ENCODE measurements around the gene TTLL5. TPM values are rescaled to one million over a fixed set of nuclear protein-coding genes. Genes with fewer than 3 reads are reported as not detected.

The TTLL5 gene
- total RNA-seq, 1 donor from 2014 or later, result 39.6 TPM

DNA sequence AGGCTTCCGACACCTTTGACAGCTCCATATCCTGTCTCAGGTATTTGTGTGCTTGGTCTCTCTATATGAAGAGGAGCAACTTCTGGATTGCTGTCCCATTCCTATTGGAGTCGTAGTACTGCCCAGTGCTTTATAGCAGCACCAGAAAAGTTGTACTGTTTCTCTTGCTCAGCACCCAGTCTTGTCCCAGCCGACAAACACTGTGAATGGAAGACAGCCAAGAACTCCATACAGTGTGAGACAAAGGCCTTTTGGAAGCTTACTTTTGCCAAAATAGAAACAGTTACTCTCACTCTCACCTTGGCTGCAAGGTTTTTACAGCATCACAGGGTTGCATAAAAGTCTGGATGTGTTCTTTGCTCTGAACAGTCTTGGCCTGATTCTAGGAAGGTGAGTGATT is 215.5 kb downstream of the TTLL5 start:
- no peak overlapping the region for H3K4me3 ChIP-seq (ENCODE audit: low read depth, low read length)
- TF ChIP-seq, protein P1, sequence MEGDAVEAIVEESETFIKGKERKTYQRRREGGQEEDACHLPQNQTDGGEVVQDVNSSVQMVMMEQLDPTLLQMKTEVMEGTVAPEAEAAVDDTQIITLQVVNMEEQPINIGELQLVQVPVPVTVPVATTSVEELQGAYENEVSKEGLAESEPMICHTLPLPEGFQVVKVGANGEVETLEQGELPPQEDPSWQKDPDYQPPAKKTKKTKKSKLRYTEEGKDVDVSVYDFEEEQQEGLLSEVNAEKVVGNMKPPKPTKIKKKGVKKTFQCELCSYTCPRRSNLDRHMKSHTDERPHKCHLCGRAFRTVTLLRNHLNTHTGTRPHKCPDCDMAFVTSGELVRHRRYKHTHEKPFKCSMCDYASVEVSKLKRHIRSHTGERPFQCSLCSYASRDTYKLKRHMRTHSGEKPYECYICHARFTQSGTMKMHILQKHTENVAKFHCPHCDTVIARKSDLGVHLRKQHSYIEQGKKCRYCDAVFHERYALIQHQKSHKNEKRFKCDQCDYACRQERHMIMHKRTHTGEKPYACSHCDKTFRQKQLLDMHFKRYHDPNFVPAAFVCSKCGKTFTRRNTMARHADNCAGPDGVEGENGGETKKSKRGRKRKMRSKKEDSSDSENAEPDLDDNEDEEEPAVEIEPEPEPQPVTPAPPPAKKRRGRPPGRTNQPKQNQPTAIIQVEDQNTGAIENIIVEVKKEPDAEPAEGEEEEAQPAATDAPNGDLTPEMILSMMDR (conservative IDR thresholded peaks at IDR 0.05; ENCODE audit: low read depth, low read length), result no peak
- no peak for DNase-seq (ENCODE audit: low read depth)

DNA sequence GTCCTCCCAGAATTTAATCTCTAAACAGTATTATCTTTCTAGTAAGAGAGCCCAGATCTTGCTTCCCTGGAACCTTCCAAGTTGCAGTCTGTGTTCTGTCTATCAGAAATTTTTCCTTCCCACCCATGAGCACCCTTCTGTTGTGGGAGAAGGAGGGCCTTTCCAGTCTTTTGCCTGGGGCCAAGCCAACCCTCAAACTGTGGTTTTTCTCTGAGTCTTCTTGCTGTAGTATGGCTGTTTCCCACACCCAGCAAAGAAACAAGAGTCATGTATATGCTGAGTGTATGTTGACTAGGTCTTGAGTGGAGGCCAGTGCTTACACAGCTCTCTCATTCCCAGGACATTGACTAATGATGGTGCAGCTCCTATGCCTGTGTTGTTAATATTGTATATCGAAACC is 216.2 kb downstream of the TTLL5 start:
- no peak overlapping the region for H3K4me3 ChIP-seq (ENCODE audit: low read depth, low read length)
- no peak for DNase-seq (ENCODE audit: low read depth)
- TF ChIP-seq, protein P1 (conservative IDR thresholded peaks at IDR 0.05; ENCODE audit: low read depth, low read length), result no peak

DNA sequence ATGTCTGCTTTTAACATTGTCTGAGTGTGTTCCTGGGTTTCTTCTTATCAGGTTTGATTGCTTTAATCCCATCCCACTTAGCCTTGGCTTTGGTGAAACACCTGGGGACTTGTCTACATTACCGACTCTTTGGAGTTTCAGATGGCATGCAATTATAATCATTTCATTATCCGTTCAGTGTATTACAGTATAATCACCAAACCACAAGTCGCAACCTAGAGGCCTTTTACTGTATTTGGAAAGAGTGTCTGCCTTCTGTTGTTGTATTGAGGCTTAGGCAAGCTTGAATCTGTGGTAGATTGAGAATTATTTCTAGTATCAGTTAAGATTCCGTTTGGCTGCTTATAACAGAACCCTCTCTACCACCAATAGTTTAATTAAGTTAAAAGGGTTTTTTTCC is 216.8 kb downstream of the TTLL5 start:
- no peak for DNase-seq (ENCODE audit: low read depth)
- TF ChIP-seq, protein P1 (conservative IDR thresholded peaks at IDR 0.05; ENCODE audit: low read depth, low read length), result no peak
- no peak overlapping the region for H3K4me3 ChIP-seq (ENCODE audit: low read depth, low read length)

DNA sequence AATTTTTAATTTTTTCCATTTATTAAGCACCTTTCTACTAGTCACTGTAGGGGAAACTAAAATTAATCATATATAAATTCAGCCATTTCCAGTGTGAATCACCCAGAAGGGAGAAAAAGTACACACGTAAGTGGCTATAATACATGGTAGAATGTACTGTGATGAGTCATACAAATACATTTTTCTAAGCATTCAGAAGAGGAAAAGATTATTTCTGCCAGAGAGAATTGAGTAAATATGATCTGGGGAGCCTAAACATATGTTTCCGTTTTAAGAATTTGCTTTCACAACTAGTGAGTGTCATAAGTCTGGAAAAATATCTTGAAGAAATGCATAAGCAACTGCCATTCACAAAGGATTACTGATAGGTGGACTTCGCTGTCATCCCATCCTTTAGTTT is 218.0 kb downstream of the TTLL5 start:
- TF ChIP-seq, protein P1 (conservative IDR thresholded peaks at IDR 0.05; ENCODE audit: low read depth, low read length), result no peak
- DNase-seq (ENCODE audit: low read depth), result no peak
- no peak overlapping the region for H3K4me3 ChIP-seq (ENCODE audit: low read depth, low read length)

DNA sequence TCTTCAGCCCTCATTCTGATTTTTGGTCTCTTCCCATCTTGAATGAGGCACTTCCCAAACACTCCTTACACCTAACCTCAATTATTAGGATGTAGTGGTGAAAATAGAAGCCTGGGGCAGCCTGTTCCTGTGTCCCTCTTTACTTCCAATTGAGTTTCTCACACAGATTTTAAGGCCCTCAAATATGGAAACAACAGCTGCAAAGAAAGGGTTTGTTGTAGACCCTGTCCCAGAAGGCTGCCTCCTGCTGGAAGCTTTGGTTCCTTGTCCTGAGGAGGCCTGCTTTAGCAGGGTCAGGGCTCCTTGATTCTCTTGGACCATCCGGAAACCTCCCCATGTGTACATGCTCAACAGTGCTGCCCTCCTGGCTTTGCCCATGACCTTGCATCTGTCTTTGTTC is 219.5 kb downstream of the TTLL5 start:
- DNase-seq (ENCODE audit: low read depth), result no peak
- H3K4me3 ChIP-seq (ENCODE audit: low read depth, low read length), result no peak overlapping the region
- TF ChIP-seq, protein P1 (conservative IDR thresholded peaks at IDR 0.05; ENCODE audit: low read depth, low read length), result peak; percentile 23

DNA sequence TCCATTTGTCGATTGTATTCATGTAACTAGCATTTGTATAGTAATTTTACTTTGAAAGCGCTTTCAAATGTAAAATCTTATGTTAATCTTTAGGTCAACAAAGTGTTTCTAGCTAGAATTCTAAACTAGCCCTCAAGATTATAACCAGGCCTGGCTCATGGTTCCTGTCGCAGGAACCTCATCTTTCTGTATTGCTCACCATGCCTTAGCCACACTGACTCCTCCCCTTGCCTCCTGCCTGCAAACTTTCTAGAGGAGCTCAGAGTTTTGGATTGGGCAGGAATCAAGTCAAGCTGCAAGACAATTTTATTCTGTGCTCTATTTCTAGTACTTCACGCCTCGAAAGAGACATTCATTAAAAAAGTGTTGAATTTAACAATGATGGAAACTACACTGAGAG is 220.9 kb downstream of the TTLL5 start:
- no peak for DNase-seq (ENCODE audit: low read depth)
- no peak overlapping the region for H3K4me3 ChIP-seq (ENCODE audit: low read depth, low read length)
- TF ChIP-seq, protein P1 (conservative IDR thresholded peaks at IDR 0.05; ENCODE audit: low read depth, low read length), result no peak

DNA sequence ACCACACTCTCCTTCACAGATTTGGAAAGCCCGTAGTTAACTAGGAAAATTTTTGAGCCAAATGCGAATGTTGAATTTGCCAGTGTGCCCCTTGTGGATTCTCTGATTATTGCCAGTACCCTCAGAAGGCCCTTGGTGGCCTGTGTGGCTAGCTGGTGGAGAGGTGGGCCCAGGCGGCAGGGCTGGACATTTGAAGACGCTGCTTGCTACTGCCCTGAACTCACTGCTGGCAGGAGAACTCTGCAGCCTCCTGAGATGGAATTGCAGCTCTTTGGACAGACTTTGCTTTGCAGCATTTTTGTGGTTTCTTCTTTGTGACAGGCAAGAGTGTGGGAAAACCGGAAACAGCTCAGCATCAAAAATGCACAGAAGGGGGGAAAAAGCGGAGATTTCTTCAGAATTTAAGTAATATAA is 223.2 kb downstream of the TTLL5 start:
- DNase-seq (ENCODE audit: low read depth), result no peak

More for the DNA sequence above, 223.2 kb downstream of the TTLL5 start:
- TF ChIP-seq, protein P1 (conservative IDR thresholded peaks at IDR 0.05; ENCODE audit: low read depth, low read length), result peak; percentile 45
- no peak overlapping the region for H3K4me3 ChIP-seq (ENCODE audit: low read depth, low read length)

Data from epithelial cell of proximal tubule (primary cell).